Colonic mucosa (tissue), 4 donors: ENCODE measurements around the gene FAM118B. TPM values are rescaled to one million over a fixed set of nuclear protein-coding genes. Genes with fewer than 3 reads are reported as not detected.

Source experiments
- DNase-seq: peaks from one replicate; pipeline ENCODE4 v3.0.0-alpha.2; 2020
- H3K27ac ChIP-seq: fragments of 200-600 bp; one replicate; pipeline ENCODE4 v1.8.0; 2021
- H3K27me3 ChIP-seq: fragments of 200-600 bp; one replicate; pipeline ENCODE4 v1.8.0; 2021
- H3K36me3 ChIP-seq: fragments of 200-600 bp; one replicate; pipeline ENCODE4 v1.8.0; 2021
- H3K4me1 ChIP-seq: fragments of 200-600 bp; one replicate; pipeline ENCODE4 v1.8.0; 2021; ENCODE audit warnings: mild to moderate bottlenecking
- H3K4me3 ChIP-seq: fragments of 200-600 bp; one replicate; pipeline ENCODE4 v1.8.0; 2021
- H3K9ac ChIP-seq, 2 donors: one replicate each; pipeline ENCODE4 v1.7.0; 2013; ENCODE audit warnings: control low read depth in 2 of 2, low read depth in 2 of 2, low read length in 2 of 2
- H3K9me3 ChIP-seq: fragments of 200-600 bp; one replicate; pipeline ENCODE4 v1.8.0; 2021
- intact Hi-C: fragments of 100-400 bp; cut with DNase I; formaldehyde crosslinking; loops from one replicate; pipeline ENCODE4 v1.14.1; 2022
- total RNA-seq, 2 donors: library from RNA; stranded (reverse); fragmentation: NEBNext Ultra II Directional in 1 of 2; extraction: Animal tissue kit (Norgen Biotek cat#: 25700) in 1 of 2; gene quantifications; one replicate each; pipeline ENCODE4 v1.2.1, GENCODE V29; 2021
- TF ChIP-seq, protein P1 (sequence below): fragments of 200-600 bp; IDR thresholded peaks from one replicate; pipeline ENCODE4 v1.8.0; 2022; ENCODE audit warnings: antibody characterized with exemption, mild to moderate bottlenecking
- donor health status: healthy.
- donor health status: DM: no; HTN: no; CAD: no.
- donor health status: DM: no; HTN: no; CAD: no.

The FAM118B gene
- total RNA-seq, 2 donors from 2014 or later: 57.9 to 58.3 TPM

DNA sequence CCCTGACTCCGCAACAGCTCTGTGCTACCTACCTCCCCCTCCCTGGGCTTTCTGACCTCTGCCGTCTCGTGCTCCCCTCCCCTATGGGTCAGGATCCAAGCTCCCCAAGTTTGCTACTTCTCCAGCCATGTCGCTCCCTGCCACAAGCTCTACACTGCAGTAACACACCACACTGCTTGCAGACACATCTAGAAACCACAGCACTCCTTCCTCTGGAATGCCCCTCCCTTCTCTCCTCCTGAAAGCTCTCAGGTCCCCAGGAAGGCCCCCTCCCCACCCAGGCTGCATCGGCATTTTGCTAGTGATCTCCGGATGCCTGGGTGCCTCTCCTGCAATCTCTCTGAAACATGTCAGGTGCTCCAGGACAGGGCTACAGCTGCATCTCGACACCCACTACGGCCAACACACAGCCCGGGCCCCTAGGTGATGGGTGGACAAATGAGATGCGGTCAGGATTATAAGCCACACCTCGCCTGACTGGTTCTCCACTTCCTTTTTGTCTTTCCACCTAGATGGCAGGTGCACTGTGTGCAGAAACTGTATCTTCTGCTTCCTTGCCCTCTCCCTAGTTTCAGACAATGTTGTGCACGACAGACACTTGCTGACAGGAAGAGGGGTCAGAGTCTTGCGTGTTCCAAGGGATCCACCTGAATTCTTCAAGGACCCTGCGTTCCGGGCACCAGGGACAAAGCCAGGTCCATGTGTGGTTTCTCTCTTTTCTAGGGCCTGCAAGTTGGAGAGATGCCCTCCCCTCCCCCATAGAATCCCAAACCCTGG lies 23.1 kb upstream of the FAM118B start:
- no peak for DNase-seq
- intact Hi-C loops: no loop called here
- H3K36me3 ChIP-seq: no peaks in the 10 kb centered on the region
- H3K27ac ChIP-seq: no peak overlapping the region
- no peak overlapping the region for H3K9ac ChIP-seq
- no peaks in the 10 kb centered on the region for H3K4me1 ChIP-seq
- TF ChIP-seq, protein P1, sequence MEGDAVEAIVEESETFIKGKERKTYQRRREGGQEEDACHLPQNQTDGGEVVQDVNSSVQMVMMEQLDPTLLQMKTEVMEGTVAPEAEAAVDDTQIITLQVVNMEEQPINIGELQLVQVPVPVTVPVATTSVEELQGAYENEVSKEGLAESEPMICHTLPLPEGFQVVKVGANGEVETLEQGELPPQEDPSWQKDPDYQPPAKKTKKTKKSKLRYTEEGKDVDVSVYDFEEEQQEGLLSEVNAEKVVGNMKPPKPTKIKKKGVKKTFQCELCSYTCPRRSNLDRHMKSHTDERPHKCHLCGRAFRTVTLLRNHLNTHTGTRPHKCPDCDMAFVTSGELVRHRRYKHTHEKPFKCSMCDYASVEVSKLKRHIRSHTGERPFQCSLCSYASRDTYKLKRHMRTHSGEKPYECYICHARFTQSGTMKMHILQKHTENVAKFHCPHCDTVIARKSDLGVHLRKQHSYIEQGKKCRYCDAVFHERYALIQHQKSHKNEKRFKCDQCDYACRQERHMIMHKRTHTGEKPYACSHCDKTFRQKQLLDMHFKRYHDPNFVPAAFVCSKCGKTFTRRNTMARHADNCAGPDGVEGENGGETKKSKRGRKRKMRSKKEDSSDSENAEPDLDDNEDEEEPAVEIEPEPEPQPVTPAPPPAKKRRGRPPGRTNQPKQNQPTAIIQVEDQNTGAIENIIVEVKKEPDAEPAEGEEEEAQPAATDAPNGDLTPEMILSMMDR: no peak
- H3K27me3 ChIP-seq: no peaks in the 10 kb centered on the region
- H3K4me3 ChIP-seq: no peak overlapping the region
- no peaks in the 10 kb centered on the region for H3K9me3 ChIP-seq

DNA sequence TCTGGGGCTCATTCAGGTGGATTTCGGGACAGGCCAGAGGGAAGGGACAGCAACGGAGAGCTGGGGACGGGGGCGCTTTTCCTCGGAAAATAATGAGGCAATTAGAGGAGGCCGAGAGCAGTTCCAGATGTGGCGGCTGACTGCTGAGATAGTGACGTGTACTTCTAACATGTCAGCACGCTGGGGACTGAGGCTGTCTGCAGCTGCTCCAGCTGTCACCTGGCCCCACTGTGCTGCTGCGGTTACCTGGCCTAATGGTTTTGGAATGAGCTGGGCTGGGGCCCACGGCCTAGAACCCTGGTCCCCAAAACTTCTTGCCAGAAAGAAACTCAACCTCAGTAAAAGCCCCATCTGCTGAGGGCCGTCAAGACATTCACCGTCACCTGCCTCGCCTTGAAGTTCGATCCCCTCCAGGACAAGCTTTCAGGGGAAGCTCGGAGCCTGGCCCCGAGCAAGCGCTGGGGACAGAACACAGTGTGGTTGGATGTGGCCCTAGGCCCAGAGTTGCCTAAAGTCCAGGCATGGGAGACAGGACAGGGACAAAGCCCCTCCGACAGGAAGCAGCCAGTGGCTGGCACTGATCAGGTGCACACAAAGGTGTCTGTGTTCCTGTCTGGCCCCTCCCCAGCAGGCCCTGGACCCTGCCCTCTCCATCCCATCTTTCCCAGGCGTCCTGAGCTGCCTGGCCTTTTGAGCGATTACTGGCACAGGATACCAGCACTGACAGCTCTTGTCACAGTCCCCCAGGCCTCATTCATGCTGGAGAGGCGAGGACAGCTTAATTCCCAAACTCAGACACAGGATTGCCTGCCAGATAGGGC lies 22.3 kb upstream of the FAM118B start:
- no peaks in the 10 kb centered on the region for H3K36me3 ChIP-seq
- DNase-seq: no peak
- H3K9me3 ChIP-seq: no peaks in the 10 kb centered on the region
- H3K9ac ChIP-seq: no peak overlapping the region
- H3K27me3 ChIP-seq: no peaks in the 10 kb centered on the region
- no peak overlapping the region for H3K27ac ChIP-seq
- no peak overlapping the region for H3K4me3 ChIP-seq
- H3K4me1 ChIP-seq: no peaks in the 10 kb centered on the region
- intact Hi-C loops: no loop called here
- TF ChIP-seq, protein P1: no peak

- H3K36me3 ChIP-seq: no peaks in the 10 kb centered on the region
- TF ChIP-seq, protein P1: no peak
- no peaks in the 10 kb centered on the region for H3K9me3 ChIP-seq
- DNase-seq: no peak
- H3K27me3 ChIP-seq: no peaks in the 10 kb centered on the region
- H3K4me1 ChIP-seq: no peaks in the 10 kb centered on the region
- H3K27ac ChIP-seq: no peak overlapping the region
- H3K9ac ChIP-seq: no peak overlapping the region
- H3K4me3 ChIP-seq: no peak overlapping the region
- intact Hi-C loops: loop anchor here (5.0 kb wide), 2 partner anchors 133 to 248 kb away; no protein-coding TSS in a partner anchor
Observed at GRCh38 chr11:126190792-126191191, 20.8 kb upstream of the FAM118B start.

- Histone ChIP-seq H3K9ac (no peak overlapping the region), H3K27me3 (no peaks in the 10 kb centered on the region), H3K27ac (no peak overlapping the region), H3K9me3 (no peaks in the 10 kb centered on the region), H3K4me1 (no peaks in the 10 kb centered on the region), H3K4me3 (no peak overlapping the region), H3K36me3 (no peaks in the 10 kb centered on the region)
- DNase-seq: no peak
- TF ChIP-seq, protein P1: no peak
- intact Hi-C loops: loop anchor here (5.0 kb wide), 2 partner anchors 134 to 249 kb away; no protein-coding TSS in a partner anchor
Observed at GRCh38 chr11:126191379-126192073, 20.1 kb upstream of the FAM118B start.

GRCh38 chr11:126192361-126192760 lies 19.2 kb upstream of the FAM118B start:
- TF ChIP-seq, protein P1: no peak
- Histone ChIP-seq H3K27ac (no peak overlapping the region), H3K27me3 (no peaks in the 10 kb centered on the region), H3K36me3 (no peaks in the 10 kb centered on the region), H3K9ac (no peak overlapping the region), H3K9me3 (no peaks in the 10 kb centered on the region), H3K4me3 (no peak overlapping the region), H3K4me1 (no peaks in the 10 kb centered on the region)
- intact Hi-C loops: loop anchor here (5.0 kb wide), 2 partner anchors 135 to 250 kb away; no protein-coding TSS in a partner anchor
- DNase-seq: no peak
